KMS-11 (cell line): Measurements from ENCODE around the gene HNRNPK.
"Not testable (repeated sequence)": the region's sequence is repeated elsewhere in the genome, so short reads cannot be mapped to it uniquely, and the experiment has no call there.

Source experiments
- H2AFZ ChIP-seq: fragments of 200-600 bp; sonication (generic); 2 replicates; pipeline ENCODE4 v1.6.1; 2016; ENCODE audit warnings: antibody characterized with exemption, mixed run types, low read depth
- H3K27ac ChIP-seq: fragments of 200-600 bp; sonication (generic); 2 replicates; pipeline ENCODE4 v1.6.1; 2016; ENCODE audit warnings: mild to moderate bottlenecking, mixed run types
- H3K27me3 ChIP-seq: fragments of 200-600 bp; sonication (generic); 2 replicates; pipeline ENCODE4 v1.6.1; 2017; ENCODE audit warnings: mild to moderate bottlenecking, low read depth, mixed run types, moderate library complexity; ENCODE audit not compliant: insufficient read depth
- H3K36me3 ChIP-seq: fragments of 200-600 bp; sonication (generic); 2 replicates; pipeline ENCODE4 v1.6.1; 2017; ENCODE audit warnings: mild to moderate bottlenecking, mixed run types; ENCODE audit not compliant: insufficient read depth
- H3K4me1 ChIP-seq: fragments of 200-600 bp; sonication (generic); 2 replicates; pipeline ENCODE4 v1.6.1; 2016; ENCODE audit warnings: mild to moderate bottlenecking, low read depth, mixed run types; ENCODE audit not compliant: poor library complexity, severe bottlenecking
- H3K4me2 ChIP-seq: fragments of 200-600 bp; sonication (generic); 2 replicates; pipeline ENCODE4 v1.7.0; 2016; ENCODE audit warnings: mild to moderate bottlenecking, mixed run types
- H3K4me3 ChIP-seq: fragments of 200-600 bp; sonication (generic); IDR thresholded peaks from 2 replicates; pipeline ENCODE4 v1.6.1; 2017; ENCODE audit warnings: low read depth, low read length, mixed read lengths; ENCODE audit not compliant: insufficient read depth
- H3K79me2 ChIP-seq: fragments of 200-600 bp; sonication (generic); 2 replicates; pipeline ENCODE4 v1.6.1; 2016; ENCODE audit warnings: low read depth, mixed run types; ENCODE audit not compliant: insufficient read depth
- H3K9ac ChIP-seq: fragments of 200-600 bp; sonication (generic); 2 replicates; pipeline ENCODE4 v1.6.1; 2016; ENCODE audit warnings: mild to moderate bottlenecking, mixed run types
- H4K20me1 ChIP-seq: fragments of 200-600 bp; sonication (generic); 2 replicates; pipeline ENCODE4 v1.6.1; 2016; ENCODE audit warnings: mild to moderate bottlenecking, mixed run types; ENCODE audit not compliant: insufficient read depth
- TF ChIP-seq, protein P1 (sequence below): fragments of 200-600 bp; sonication (generic); conservative IDR thresholded peaks from 2 replicates; pipeline ENCODE4 v1.6.1; 2017; ENCODE audit warnings: low read depth, mild to moderate bottlenecking, antibody characterized with exemption, low read length, moderate library complexity, mixed read lengths

HNRNPK gene

GRCh38 chr9:83959061-83959460 is 21.0 kb downstream of the HNRNPK start:
- H3K27me3 ChIP-seq = no peaks in the 10 kb centered on the region
- H3K4me3 ChIP-seq = no peak overlapping the region
- no peaks in the 10 kb centered on the region for H3K4me1 ChIP-seq
- H3K79me2 ChIP-seq = no peaks in the 10 kb centered on the region
- no peak overlapping the region for H3K4me2 ChIP-seq
- no peaks in the 10 kb centered on the region for H3K36me3 ChIP-seq
- H3K27ac ChIP-seq = no peak overlapping the region
- no peak overlapping the region for H3K9ac ChIP-seq
- H2AFZ ChIP-seq = no peak overlapping the region
- TF ChIP-seq, protein P1, sequence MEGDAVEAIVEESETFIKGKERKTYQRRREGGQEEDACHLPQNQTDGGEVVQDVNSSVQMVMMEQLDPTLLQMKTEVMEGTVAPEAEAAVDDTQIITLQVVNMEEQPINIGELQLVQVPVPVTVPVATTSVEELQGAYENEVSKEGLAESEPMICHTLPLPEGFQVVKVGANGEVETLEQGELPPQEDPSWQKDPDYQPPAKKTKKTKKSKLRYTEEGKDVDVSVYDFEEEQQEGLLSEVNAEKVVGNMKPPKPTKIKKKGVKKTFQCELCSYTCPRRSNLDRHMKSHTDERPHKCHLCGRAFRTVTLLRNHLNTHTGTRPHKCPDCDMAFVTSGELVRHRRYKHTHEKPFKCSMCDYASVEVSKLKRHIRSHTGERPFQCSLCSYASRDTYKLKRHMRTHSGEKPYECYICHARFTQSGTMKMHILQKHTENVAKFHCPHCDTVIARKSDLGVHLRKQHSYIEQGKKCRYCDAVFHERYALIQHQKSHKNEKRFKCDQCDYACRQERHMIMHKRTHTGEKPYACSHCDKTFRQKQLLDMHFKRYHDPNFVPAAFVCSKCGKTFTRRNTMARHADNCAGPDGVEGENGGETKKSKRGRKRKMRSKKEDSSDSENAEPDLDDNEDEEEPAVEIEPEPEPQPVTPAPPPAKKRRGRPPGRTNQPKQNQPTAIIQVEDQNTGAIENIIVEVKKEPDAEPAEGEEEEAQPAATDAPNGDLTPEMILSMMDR = no peak
- no peaks in the 10 kb centered on the region for H4K20me1 ChIP-seq

DNA sequence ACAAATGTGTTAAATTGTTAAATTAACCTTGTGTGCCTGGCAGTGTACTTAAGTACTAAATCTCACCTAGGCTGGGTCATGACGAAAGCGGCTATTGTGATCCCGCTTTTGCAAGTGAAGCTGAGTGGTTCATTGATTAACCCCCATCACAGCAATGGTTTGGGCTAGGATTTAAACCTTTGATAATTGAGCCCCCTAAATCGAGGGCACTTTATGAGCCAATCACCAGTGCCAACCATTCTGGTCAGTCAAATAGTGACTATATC is 22.8 kb downstream of the HNRNPK start:
- no peaks in the 10 kb centered on the region for H3K27me3 ChIP-seq
- no peak overlapping the region for H3K9ac ChIP-seq
- no peak overlapping the region for H3K4me3 ChIP-seq
- H3K79me2 ChIP-seq = no peaks in the 10 kb centered on the region
- H3K4me1 ChIP-seq = no peaks in the 10 kb centered on the region
- TF ChIP-seq, protein P1 = no peak
- H4K20me1 ChIP-seq = no peaks in the 10 kb centered on the region
- H3K27ac ChIP-seq = no peak overlapping the region
- peak overlapping the region; percentile 27; the same call in 1 of the 2 replicates for H2AFZ ChIP-seq
- no peak overlapping the region for H3K4me2 ChIP-seq
- H3K36me3 ChIP-seq = no peaks in the 10 kb centered on the region

DNA sequence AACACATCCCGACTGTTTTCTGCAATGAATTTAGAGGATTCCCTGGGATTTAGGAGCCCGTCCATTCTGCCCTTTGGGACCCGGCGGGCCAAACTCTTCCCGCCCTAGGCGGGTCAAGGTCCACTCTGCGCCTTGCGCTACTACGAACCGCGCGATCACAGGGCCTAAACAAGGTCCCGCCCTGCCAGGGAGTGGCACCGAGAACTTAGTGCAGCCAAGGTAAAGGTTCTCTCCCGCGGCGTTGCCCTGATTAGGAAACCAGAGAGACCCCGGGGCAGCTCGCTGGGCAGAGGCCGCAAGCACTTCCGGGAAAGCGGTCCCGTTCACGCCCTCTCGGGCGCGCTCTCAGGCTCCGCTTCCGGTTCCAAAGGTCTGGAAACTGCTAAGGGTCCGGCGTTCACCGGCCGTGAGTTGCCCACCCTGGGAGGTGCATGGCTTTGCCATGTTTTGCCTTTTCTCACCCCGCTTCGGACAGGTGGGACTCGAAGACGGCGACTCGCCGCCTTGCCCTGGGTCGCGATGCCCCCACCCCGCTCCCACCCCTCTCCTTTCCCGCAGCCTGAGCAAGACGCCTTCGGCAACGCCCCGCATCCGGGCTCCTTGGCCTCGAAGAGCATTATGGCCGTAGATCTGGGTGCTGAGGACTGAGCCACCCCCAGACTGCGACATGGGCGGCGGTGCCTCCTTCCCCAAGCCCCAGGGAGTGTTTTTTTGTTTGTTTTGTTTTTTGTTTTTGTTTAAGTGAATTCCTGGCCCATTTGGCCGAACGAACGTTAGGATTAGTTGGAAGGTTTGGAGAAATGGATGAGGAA is 23.4 kb downstream of the HNRNPK start:
- H3K4me2 ChIP-seq = no peak overlapping the region
- H2AFZ ChIP-seq = peak overlapping the region; percentile 64
- no peaks in the 10 kb centered on the region for H3K79me2 ChIP-seq
- no peaks in the 10 kb centered on the region for H3K4me1 ChIP-seq
- H3K4me3 ChIP-seq = no peak overlapping the region
- H3K27me3 ChIP-seq = no peaks in the 10 kb centered on the region
- H3K27ac ChIP-seq = peak overlapping the region; percentile 48
- peak overlapping the region; percentile 58 for H3K9ac ChIP-seq
- TF ChIP-seq, protein P1 = no peak
- no peaks in the 10 kb centered on the region for H3K36me3 ChIP-seq
- H4K20me1 ChIP-seq = no peaks in the 10 kb centered on the region

DNA sequence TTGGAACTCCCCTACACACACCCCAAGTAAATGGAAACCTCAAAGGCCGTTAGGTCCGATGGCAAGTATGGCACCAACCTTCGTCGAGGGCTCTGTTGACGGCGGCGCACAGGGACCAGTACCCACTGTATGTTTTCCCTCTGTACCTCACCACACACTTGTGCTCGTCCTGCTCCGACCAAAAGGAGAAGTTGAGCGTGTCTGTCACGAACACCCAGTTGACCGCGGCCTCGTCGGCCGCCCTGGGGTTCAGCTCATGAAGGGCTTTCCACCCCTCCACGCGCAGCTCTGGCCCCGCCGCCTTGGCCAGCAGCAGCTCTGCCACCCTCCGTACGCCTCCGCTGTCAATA is 24.0 kb downstream of the HNRNPK start:
- Histone ChIP-seq H3K79me2 (no peaks in the 10 kb centered on the region), H3K27me3 (no peaks in the 10 kb centered on the region), H3K4me1 (no peaks in the 10 kb centered on the region), H3K9ac (peak overlapping the region; percentile 58), H4K20me1 (no peaks in the 10 kb centered on the region), H3K27ac (peak overlapping the region; percentile 48), H3K4me3 (no peak overlapping the region), H2AFZ (peak overlapping the region; percentile 64), H3K4me2 (peak overlapping the region; percentile 24; the same call in 1 of the 2 replicates), H3K36me3 (no peaks in the 10 kb centered on the region)
- TF ChIP-seq, protein P1 = no peak

DNA sequence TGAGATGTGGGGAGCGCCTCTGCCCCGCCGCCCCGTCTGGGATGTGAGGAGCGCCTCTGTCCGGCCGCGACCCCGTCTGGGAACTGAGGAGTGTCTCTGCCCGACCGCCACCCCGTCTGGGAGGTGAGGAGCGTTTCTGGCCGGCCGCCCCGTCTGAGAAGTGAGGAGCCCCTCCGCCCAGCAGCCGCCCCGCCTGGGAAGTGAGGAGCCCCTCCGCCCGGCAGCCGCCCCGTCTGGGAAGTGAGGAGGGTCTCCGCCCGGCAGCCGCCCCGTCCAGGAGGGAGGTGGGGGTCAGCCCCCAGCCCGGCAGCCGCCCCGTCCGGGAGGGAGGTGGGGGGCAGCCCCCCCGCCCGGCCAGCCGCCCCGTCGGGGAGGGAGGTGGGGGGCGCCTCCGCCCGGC is 31.9 kb downstream of the HNRNPK start:
- not testable (repeated sequence) for H4K20me1 ChIP-seq, H3K79me2 ChIP-seq, H3K27ac ChIP-seq, H3K4me3 ChIP-seq, H3K4me2 ChIP-seq, H3K27me3 ChIP-seq, H3K9ac ChIP-seq, H3K4me1 ChIP-seq, H2AFZ ChIP-seq, H3K36me3 ChIP-seq
